ENCODE results near the gene RNPEP. TPM values are rescaled to one million over a fixed set of nuclear protein-coding genes. Genes with fewer than 3 reads are reported as not detected.

The RNPEP gene
- total and polyA plus RNA-seq, 2 of the 13 experiments (the other 11 are each of a cell fraction or from before 2014, with no cell fraction given), result 20.6 to 38.4 TPM

DNA sequence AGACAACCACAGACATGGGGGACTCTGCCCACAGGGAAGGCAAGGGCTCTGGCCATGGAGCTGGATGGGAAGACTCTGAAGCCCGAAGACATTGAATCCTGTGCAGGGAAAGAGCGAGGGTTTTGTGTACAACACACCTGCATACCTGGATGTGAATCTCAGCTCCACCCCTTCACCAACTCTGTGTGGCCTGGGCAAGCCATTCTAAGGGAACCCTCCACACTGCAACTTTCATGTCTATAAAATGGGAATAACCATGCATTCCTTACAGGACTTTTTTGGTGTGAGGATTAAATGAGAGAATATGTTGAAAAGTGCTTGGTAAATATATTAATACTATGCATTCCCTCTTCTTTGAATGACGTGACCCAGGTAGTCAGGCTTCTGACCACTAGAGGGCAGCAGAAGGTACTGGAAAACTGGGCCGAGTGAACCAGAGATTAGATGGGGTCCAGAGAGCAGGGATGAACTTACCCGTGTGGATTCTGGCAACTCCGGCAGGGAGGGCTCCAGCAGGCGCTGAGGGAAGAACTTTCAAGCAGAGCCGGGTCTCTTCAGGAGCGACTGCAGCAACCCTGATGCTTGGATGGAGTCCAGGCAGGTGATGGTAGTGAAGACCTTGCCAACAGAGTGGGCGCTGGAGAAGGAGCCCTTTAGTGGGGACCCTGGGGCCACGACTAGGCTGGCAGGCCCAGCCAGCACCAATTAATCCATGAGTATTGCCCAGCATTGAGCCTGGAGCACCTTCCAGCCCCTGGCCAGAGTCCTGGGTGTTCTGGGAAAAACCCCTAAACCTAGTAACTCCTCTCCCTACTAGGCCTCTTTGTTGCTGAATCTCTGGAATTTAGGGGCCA lies 27.1 kb downstream of the RNPEP start (continued):
- TF ChIP-seq MAZ (IDR thresholded peaks at IDR 0.05; ENCODE audit: borderline replicate concordance, low read depth, low read length), result no peak
- no peak for TF ChIP-seq MAZ (CRISPR knock-in tag; IDR thresholded peaks at IDR 0.05; ENCODE audit: low read depth)
- TF ChIP-seq ZFP36L1 (CRISPR knock-in tag; IDR thresholded peaks at IDR 0.05), result 0 out of 2 replicates have a peak, but pooled peaks have one; percentile 1
- TF ChIP-seq, protein P1, sequence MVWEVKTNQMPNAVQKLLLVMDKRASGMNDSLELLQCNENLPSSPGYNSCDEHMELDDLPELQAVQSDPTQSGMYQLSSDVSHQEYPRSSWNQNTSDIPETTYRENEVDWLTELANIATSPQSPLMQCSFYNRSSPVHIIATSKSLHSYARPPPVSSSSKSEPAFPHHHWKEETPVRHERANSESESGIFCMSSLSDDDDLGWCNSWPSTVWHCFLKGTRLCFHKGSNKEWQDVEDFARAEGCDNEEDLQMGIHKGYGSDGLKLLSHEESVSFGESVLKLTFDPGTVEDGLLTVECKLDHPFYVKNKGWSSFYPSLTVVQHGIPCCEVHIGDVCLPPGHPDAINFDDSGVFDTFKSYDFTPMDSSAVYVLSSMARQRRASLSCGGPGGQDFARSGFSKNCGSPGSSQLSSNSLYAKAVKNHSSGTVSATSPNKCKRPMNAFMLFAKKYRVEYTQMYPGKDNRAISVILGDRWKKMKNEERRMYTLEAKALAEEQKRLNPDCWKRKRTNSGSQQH (CRISPR knock-in tag; IDR thresholded peaks at IDR 0.05; ENCODE audit: low read depth), result peak; percentile 37; the same call in 1 of the 2 replicates
- no peak for TF ChIP-seq ZNF567 (CRISPR knock-in tag; IDR thresholded peaks at IDR 0.05; ENCODE audit: borderline replicate concordance)
- TF ChIP-seq ZKSCAN8 (CRISPR knock-in tag; IDR thresholded peaks at IDR 0.05; ENCODE audit: borderline replicate concordance), result no peak
- TF ChIP-seq XBP1 (CRISPR knock-in tag; IDR thresholded peaks at IDR 0.05), result no peak
- TF ChIP-seq ARID2 (CRISPR knock-in tag; IDR thresholded peaks at IDR 0.05; ENCODE audit: borderline replicate concordance), result no peak; the same call in 1 of the 2 replicates
- TF ChIP-seq ATAD3A (CRISPR knock-in tag; IDR thresholded peaks at IDR 0.05), result no peak
- TF ChIP-seq NFE2L2 (IDR thresholded peaks at IDR 0.05; ENCODE audit: low read length), result no peak
- TF ChIP-seq BRD4 (CRISPR knock-in tag; IDR thresholded peaks at IDR 0.05), result no peak
- TF ChIP-seq RERE (CRISPR knock-in tag; IDR thresholded peaks at IDR 0.05; ENCODE audit: low read depth), result no peak
- no peak for TF ChIP-seq ZMAT3 (CRISPR knock-in tag; conservative IDR thresholded peaks at IDR 0.05)
- no peak for TF ChIP-seq SIX4 (CRISPR knock-in tag; IDR thresholded peaks at IDR 0.05)
- no peak for TF ChIP-seq TBP (CRISPR knock-in tag; IDR thresholded peaks at IDR 0.05)
- no peak for TF ChIP-seq MYNN (CRISPR knock-in tag; IDR thresholded peaks at IDR 0.05; ENCODE audit: low read depth)
- TF ChIP-seq SRSF9 (IDR thresholded peaks at IDR 0.05; ENCODE audit: borderline replicate concordance, insufficient read depth, low read depth, low read length, poor library complexity, severe bottlenecking), result no peak
- no peak for TF ChIP-seq CHCHD3 (CRISPR knock-in tag; IDR thresholded peaks at IDR 0.05)
- no peak for TF ChIP-seq ZNF710 (CRISPR knock-in tag; IDR thresholded peaks at IDR 0.05; ENCODE audit: borderline replicate concordance)
- TF ChIP-seq KDM4B (CRISPR knock-in tag; IDR thresholded peaks at IDR 0.05), result no peak
- TF ChIP-seq SP1 (IDR thresholded peaks at IDR 0.05), result no peak
- TF ChIP-seq SP1 (CRISPR knock-in tag; IDR thresholded peaks at IDR 0.05), result no peak

Data from HepG2 (cell line).